ENCODE data around the gene FNIP1.
"Not testable (repeated sequence)": the region's sequence is repeated elsewhere in the genome, so short reads cannot be mapped to it uniquely, and the experiment has no call there.

The FNIP1 gene

DNA sequence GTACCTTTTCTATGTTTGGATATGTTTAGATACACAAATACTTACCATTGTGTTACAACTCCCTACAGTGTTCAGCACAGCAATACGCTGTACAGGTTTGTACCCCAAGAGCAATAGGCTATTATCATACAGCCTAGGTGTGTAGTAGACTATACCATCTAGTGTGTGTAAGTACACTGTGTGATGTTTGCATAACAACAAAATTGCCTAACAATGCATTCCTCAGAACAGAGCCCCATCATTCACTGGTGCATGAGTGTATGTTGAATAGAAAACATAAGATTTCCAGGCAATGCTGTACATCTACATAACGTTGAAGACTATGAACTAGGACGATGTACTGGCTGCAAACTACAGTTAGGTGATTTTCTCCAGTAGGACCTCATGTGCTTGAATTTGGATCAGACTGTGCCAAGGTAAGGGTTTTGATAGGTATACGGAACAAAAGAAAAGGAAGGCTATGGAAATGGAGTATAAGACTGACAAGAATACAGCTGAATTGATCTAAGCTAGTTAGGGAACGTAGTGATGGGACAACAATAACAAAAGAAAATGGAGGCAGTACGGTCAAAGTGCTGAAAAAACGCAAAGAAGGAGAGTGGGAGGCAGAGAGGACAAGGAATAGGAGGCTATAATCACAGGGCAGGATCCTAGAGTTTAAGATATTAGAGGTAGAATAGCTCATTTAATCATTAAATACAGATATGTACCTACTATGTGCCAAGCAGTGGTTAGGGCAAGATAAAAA, 46.9 kb downstream of the FNIP1 start:
- no peak for DNase-seq

DNA sequence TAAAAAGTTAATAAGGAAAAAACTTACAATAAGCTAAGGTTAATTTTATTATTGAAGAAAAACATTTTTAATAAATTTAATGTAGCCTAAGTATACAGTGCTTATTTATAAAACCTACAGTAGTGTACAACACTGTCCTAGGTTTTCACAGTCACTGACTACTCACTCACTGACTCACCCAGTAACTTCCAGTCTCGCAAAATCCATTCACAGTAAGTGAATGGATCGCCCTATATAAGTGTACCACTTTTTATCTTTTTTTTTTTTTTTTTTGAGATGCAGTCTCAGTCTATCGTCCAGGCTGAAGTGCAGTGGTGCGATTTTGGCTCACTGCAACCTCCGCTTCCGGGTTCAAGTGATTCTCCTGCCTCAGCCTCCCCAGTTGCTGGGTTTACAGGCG, 47.7 kb downstream of the FNIP1 start:
- DNase-seq = no peak

DNA sequence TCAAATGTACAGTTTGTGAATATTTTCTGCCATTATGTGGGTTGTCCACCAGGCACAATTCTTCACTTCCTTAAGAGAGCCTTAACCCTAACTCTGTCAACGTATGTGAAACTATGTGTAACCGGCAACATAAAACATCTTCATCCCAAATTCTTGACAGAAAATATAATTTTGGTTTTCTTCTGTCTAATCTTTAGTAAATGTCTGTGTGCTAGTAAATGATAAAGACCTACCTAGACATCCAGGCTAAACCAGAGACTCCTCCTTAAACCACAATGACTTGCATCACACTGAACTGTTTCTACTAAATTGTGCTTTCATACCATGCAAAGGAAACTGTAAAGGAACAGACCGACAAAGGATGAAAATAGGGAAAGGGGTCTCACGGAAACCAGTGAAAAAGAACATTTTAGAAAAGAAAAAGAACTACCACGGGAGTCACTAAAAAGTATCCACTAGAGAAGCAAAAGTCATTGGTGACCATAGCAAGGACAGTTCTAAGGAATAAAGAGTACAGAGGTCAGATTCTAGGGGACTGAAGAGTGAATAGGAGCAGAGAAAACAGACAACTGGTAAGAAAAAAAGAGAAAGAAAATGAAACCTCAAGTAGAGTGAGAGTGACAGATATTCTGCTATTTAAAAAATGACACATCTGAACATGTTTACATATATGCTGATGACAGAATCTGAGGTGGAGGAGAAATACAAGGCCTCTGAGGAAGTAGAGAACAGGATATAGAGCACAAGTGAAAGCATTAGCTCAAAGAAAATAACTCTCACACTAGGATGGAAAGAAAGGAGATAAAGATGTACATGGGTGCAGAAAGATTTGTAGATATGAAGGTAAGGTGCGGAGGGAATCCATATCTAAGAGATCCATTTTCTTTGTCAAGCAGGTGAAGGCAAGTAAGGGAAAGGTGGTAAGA, 49.4 kb downstream of the FNIP1 start:
- DNase-seq = no peak

DNA sequence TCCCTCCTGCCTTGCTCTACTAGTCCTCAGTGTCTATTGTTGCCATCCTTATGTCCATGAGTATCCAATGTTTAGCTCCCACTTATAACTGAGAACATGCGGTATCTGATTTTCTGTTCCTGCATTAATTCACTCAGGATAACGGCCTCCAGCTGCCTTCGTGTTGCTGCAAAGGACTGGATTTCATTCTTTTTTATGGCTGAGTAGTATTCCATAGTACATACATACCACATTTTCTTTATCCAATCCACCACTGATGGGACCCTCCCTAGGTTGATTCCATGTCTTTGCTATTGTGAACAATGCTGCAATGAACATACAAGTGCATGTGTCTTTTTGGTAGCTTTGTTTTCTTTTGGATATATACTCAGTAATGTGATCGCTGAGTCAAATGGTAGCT, 50.4 kb downstream of the FNIP1 start:
- no peak for DNase-seq

DNA sequence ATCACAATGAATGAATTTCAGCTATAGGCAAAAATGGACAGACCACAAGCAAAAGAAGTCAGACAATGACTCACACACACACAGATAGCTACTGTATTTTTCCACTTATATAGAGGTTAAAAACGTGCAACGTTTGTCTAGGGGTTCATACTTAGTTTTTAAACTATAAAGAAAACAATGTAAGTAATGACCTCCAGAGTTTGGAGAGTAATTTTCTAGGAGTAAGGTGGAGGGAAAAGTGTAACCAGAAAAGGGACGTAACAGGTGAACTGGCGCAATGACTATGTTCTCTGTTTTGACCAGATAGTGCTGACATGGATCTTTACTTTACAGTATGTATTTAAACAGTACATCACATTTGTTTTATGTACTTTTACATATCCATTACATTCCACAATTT, 51.1 kb downstream of the FNIP1 start:
- DNase-seq = no peak

DNA sequence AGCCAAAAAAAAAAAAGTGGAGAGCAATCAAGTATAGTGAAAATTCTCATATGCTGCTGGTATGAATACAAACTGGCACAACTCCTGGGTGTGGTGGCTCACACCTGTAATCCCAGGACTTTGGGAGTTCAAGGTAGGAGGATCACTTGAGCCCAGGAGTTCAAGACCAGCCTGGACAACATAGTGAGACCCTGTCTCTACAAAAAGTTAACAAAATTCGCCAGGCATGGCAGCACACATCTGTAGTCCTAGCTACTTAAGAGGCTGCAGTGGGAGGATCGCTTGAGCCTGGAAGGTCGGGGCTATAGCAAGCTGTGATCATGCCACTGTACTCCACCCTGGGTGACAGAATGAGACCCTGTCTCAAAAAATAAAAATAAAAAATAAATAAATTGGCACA, 51.7 kb downstream of the FNIP1 start:
- DNase-seq = no peak

DNA sequence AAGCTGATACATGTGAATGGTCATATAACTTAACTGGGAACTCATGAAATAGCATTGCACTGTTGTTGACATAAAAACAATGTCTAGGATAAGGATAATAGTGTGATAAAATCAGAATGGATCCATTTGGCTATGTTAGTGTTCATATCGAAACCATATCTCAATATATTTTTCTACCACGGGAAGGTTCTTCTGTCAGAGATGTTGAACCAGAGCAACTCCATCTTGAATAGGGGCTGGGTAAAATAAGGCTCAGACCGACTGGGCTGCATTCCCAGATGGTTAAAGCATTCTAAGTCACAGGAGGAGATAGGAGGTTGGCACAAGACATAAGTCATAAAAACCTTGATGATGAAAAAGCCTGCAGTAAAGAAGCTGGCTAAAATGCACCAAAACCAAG, 56.3 kb downstream of the FNIP1 start:
- DNase-seq = no peak

DNA sequence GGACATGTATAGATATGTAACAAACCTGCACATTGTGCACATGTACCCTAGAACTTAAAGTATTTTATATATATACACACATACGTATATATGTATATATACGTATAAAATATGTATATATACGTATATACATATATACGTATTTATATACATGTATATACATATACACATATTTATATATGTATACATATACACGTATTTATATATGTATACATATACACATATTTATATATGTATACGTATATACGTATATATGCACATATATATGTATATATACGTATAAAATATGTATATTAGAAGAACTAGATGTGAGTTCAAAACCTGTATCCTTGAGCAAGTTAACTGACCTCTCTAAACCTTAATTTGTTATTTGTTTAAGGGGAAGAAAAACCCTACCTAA, 61.4 kb downstream of the FNIP1 start:
- no peak for DNase-seq

DNA sequence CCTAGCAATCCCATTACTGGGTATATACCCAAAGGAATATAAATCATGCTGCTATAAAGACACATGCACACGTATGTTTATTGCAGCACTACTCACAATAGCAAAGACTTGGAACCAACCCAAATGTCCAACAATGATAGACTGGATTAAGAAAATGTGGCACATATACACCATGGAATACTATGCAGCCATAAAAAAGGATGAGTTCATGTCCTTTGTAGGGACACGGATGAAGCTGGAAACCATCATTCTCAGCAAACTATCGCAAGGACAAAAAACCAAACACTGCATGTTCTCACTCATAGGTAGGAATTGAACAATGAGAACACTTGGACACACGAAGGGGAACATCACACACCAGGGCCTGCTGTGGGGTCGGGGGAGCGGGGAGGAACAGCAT, 61.9 kb downstream of the FNIP1 start:
- not testable (repeated sequence) for DNase-seq

DNA sequence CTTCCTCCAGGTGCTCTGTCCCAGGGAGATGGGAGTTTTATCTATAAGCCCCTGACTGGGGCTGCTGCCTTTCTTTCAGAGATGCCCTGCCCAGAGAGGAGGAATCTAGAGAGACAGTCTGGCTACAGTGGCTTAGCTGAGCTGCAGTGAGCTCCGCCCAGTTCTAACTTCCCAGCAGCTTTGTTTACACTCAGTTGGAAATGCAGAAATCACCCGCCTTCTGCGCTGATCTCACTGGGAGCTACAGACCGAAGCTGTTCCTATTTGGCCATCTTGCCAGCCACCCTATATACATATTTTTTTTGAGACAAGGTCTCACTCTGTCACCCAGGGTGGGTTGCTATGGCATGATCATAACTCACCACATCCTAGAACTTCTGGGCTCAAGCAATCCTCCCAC, 67.5 kb downstream of the FNIP1 start:
- not testable (repeated sequence) for DNase-seq

DNA sequence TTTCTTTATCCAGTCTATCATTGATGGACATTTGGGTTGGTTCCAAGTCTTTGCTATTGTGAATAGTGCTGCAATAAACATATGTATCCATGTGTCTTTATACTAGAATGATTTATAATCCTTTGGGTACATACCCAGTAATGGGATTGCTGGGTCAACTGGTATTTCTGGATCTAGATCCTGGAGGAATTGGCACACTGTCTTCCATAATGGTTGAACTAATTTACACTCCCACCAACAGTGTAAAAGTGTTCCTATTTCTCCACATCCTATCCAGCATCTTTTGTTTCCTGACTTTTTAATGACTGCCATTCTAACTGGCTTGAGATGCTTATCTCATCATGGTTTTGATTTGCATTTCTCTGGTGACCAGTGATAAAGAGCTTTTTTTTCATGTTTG, 72.7 kb downstream of the FNIP1 start:
- DNase-seq = not testable (repeated sequence)

DNA sequence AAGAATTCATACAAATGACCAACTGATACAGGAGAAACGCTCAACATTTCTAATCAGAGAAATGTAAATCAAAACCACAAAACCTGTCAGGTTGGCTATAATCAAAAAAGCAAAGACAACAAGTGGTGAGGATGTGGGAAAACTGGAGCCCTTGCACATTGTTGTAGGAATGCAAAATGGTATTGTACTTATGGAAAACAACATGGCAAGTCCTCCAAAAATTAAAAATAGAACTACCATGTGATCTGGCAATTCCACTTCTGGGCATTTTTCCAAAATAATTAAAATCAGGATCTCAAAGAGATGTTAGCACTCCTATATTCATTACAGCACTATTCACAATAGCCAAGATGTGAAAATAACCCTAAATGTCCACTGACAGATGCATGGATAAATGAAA, 76.1 kb downstream of the FNIP1 start:
- no peak for DNase-seq

DNA sequence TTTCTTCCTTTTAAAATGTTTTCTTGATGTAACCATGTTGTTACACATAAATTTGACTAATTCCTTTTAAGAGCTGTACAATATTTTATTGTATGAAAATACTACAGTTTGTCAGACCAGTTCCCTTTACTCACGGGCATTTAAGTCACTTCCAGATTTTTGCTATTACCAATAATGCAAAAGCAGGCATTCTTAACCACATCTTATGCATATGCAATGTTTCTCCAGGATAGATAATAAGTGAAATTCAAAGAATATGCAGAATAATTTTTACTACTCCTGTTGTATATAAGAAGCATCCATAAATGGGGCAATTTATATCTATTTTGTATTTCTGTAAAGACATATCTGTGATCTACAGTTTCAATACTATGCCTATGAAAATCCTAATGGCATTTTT, 77.3 kb downstream of the FNIP1 start:
- no peak for DNase-seq

DNA sequence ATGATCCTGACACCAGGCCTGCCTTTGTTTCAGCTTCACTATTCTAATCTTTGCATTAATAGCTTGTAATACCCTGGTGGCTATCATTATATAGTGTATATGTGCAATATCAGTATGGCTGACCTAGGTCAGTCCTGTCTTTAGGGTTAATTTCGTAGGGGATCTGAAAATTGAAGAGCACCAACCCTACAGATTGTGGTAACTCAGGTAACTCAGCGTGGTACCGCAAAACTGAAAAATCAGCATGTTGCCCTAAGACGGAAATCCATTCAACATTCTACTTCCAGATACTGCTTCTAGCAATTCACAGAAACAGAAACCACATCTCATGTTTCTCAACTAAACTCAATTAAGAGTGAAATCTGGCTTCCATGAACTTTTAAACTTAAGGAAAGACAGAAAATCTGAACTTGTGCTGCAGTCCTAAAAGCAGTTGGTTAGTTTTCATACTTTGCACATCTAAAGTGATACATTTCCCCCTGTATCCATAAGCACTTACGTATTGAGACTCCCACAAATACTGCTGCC, 78.3 kb downstream of the FNIP1 start:
- DNase-seq = no peak

DNA sequence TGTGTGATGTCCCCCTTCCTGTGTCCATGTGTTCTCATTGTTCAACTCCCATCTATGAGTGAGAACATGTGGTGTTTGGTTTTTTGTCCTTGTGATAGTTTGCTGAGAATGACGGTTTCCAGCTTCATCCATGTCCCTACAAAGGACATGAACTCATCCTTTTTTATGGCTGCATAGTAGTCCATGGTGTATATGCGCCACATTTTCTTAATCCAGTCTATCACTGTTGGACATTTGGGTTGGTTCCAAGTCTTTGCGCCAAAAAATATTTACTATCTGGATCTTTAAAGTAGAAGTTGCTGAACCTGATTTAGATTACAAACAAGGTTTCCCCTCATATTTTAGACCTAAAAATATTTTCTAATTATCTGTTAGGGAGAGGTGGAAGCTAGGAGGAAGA, 79.7 kb downstream of the FNIP1 start:
- DNase-seq = not testable (repeated sequence)

DNA sequence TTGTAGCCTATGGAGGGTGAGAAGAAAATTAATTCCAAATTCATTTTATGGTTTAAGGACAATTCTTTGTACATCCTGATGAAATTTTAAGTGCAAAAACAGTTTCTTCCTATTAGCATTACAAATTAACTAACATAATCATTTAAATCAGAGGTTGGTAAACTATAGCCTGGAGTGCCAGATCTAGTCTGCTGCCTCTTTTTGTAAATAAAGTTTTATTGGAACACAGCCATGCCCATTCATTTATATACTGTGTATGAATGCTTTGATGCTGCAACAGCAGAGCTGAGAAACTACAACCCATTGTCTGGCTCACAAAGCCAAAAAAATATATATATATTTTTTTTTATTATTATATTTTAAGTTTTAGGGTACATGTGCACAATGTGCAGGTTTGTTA, 80.2 kb downstream of the FNIP1 start:
- no peak for DNase-seq

DNA sequence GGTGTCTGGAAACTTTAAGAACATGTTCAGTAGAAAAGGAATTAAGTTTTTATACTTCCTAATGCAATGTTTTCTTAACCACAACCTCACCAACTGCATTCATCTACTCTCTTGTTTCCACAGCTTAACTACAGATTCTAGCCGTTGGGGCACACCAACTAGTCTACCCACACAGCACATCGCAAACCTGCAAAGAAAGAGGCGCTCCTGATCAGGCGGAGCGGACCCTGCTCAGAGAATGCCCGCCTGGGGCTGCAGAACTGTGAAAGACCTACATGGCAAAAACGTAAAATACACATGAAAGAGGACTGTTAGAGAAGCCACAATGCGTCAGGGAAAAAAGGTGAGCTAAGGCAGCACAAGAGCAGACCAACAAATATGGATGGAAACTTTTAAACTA, 86.4 kb downstream of the FNIP1 start:
- no peak for DNase-seq

DNA sequence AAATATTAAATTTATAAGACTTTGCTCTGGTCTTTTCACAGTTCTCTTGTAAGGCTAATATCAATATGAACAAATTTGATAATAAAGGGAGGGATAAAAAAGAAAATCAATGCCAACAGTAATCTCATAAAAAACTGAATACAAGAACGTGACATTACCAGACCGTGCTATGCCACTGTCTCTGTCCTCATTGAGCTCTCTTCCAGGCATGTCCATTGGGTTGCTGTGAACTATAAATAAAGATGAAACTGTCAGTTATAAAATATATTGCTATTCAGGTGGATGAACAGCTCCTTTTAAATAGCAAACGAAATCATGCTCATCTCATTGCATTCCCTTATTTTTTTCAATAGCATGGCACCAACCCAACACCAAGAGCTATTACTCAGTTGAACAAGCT, 87.8 kb downstream of the FNIP1 start:
- no peak for DNase-seq

DNA sequence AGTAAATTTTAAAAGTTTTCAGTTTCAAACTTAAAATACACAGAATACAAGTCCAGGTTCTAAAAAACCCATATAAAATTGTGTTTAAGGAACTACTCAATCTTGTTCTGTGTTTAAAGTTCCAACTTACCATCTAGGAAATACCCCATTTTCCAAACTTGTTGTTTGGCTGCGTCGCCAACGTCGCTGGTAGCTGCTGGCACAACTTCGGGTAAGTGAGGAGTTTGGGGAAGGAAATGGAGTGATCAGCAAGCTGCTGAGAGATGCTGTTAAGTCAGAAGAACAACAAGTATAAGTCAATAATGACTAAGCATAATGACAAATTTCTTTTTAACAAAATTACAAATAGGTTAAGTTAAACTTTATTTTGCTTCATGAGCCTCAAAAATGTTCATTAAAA, 90.5 kb downstream of the FNIP1 start:
- no peak for DNase-seq

DNA sequence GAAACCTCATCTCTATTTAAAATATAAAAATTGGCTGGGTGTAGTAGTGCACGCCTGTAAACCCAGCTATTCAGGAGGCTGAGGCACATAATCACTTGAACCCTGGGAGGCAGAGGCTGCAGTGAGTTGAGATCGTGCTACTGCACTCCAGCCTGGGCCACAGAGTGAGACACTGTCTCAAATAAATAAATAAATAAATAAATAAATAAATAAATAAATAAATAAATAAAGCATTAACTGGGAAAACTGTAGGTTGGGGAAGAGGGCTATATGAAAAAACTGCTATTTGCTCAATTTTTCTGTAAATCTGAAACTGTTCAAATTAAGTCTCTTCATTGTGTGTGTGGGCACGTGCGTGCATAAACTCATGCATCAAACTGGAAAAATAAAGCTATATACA, 101.9 kb downstream of the FNIP1 start:
- no peak for DNase-seq

DNA sequence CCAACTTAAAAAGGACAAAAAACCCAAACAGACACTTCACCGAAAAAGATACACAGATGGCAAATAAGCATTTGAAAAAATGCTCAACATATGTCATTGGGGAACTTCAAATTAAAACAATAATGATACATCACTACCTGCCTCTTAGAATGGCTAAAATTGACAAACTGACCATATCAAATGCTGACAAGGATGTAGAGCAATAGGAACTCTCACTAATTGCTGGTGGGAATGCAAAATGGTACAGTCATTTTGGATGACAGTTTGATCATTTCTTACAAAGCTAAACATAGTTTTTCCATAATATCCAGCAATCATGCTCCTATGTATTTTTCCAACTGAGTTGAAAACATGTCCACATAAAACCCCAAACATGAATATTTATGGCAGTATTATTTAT, 102.9 kb downstream of the FNIP1 start:
- DNase-seq = no peak

DNA sequence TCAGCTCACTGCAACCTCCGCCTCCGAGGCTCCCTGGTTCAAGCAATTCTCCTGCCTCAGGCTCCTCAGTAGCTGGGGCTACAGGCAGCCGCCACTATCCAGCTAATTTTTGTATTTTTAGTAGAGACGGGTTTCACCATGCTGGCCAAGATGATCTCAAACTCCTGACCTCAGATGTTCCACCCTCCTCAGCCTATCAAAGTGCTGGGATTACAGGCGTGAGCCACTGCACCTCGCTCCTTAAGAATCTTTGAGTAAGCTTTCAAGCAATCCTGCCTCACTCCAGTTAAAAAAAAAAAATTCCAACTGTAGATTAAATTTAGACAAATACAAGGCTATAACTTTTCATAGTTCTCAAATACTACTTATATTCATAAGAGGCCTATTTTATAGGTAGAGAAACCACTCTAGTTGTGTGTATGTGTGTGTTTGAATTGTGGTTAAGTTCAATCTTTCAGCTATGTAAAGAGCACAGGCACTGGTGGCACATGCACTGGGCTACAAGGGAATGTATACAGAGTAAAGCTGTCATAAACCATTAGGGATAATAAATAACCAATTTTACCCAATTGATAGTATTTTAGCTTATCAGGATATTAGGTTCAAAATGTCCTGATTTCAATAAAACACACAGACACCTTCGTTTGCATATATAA, 111.2 kb downstream of the FNIP1 start:
- DNase-seq = no peak

DNA sequence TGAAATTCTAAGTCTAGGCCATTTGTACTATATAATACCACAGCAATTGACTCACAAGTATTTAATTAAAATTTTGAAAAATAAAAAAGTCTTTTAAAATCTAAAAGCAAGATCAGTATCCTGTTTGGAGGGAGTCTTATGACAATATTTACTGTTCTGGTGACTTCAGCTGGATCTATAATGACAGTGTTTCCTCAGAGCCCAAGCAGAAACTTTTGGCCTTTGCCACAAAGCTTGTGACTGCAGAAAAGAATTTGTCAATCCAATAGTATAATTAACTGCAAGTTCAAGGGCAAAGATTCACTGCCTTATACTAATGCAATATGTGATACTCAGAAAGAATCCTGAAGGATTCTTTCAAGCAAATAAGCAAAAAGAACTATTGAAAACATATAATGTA, 112.2 kb downstream of the FNIP1 start:
- DNase-seq = no peak

DNA sequence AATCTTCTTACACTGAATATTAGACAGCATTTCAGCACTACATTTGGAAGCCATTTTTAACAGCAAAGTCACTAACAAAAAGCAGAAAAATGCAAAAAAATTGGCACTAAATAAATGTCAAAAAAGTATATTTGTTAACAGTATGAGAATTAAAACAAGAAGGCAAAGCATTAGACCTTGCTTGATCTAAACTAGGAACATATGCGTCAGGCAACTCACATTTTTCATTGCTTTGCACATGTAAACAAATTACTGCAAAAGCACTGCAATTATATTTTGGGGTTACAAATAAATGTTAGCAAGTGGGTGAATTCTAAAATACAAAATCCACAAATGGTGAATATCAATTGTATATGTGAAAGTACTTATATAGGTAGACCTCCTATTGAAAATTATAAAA, 112.8 kb downstream of the FNIP1 start:
- DNase-seq = no peak
